SKM-1 (cell line): Measurements from ENCODE around the gene GPSM1.

Experiments used
- DNase-seq: peaks from one replicate; lab custom pipeline; 2025; ENCODE audit not compliant: unreplicated experiment; lab: John Stamatoyannopoulos, UW

Gene GPSM1

GRCh38 chr9:136373300-136374182 is 46.2 kb downstream of the GPSM1 start, which contains the start of gene CARD9:
TSS of gene CARD9 (minus strand) at chr9:136373669. CDS start at chr9:136372078, 1,591 bp downstream.
- DNase-seq, result peak; percentile 65

- no peak for DNase-seq
Measured at GRCh38 chr9:136374183-136374575, 46.8 kb downstream of the GPSM1 start.

- DNase-seq, result no peak
Measured at GRCh38 chr9:136375096-136375495, 47.8 kb downstream of the GPSM1 start.

- no peak for DNase-seq
Measured at GRCh38 chr9:136376457-136376856, 49.1 kb downstream of the GPSM1 start.

- DNase-seq, result no peak
Measured at GRCh38 chr9:136377341-136378169, 50.2 kb downstream of the GPSM1 start.

GRCh38 chr9:136378170-136379002 is 51.0 kb downstream of the GPSM1 start:
- no peak for DNase-seq

- DNase-seq, result no peak
Measured at GRCh38 chr9:136379003-136379287, 51.6 kb downstream of the GPSM1 start.

GRCh38 chr9:136379401-136379800 is 52.1 kb downstream of the GPSM1 start:
- no peak for DNase-seq

GRCh38 chr9:136379891-136380290 is 52.6 kb downstream of the GPSM1 start:
- no peak for DNase-seq

- DNase-seq, result no peak
Measured at GRCh38 chr9:136380381-136380780, 53.0 kb downstream of the GPSM1 start.

GRCh38 chr9:136381311-136381710 is 54.0 kb downstream of the GPSM1 start:
- no peak for DNase-seq

GRCh38 chr9:136381966-136382513 is 54.7 kb downstream of the GPSM1 start:
- DNase-seq, result no peak

- no peak for DNase-seq
Measured at GRCh38 chr9:136383436-136383835, 56.1 kb downstream of the GPSM1 start.

GRCh38 chr9:136385015-136385414 is 57.7 kb downstream of the GPSM1 start:
- DNase-seq, result no peak

GRCh38 chr9:136386018-136386417 is 58.7 kb downstream of the GPSM1 start:
- DNase-seq, result no peak

GRCh38 chr9:136387217-136387616 is 59.9 kb downstream of the GPSM1 start:
- no peak for DNase-seq

- no peak for DNase-seq
Measured at GRCh38 chr9:136389396-136389795, 62.1 kb downstream of the GPSM1 start.

- DNase-seq, result no peak
Measured at GRCh38 chr9:136391737-136392537, 64.6 kb downstream of the GPSM1 start.

GRCh38 chr9:136392538-136393449 is 65.5 kb downstream of the GPSM1 start:
- DNase-seq, result no peak
